HCT116 (cell line): ENCODE results near the gene CDK18. TPM values are rescaled to one million over a fixed set of nuclear protein-coding genes. Genes with fewer than 3 reads are reported as not detected.

Experiments used
- ATAC-seq: fragments of 200-7000 bp; cut with Tn5 transposase; 2 replicates; pipeline ENCODE4 v1.9.1; 2020; ENCODE audit warnings: mild to moderate bottlenecking, moderate library complexity
- BruUV-seq: library from RNA; stranded (reverse); fragments of 400-500 nt; replicated peaks from 2 replicates; lab custom pipeline; 2021; lab: Mats Ljungman, UMichigan
- CTCF ChIA-PET: fragments of 300-600 bp; sonication (Branson Sonifier 250); formaldehyde crosslinking; loops from one replicate; lab custom pipeline; 2021; ENCODE audit warnings: antibody characterized with exemption; lab: Charles Lee
- POLR2A ChIA-PET: fragments of 300-600, 350-600 bp; sonication (Branson Sonifier 250); formaldehyde crosslinking; loops from one replicate; lab custom pipeline; 2021; ENCODE audit warnings: antibody characterized with exemption; lab: Charles Lee
- RAD21 ChIA-PET, 2 experiments: fragments of 300-600 bp; sonication (Branson Sonifier 250); formaldehyde crosslinking; loops; one replicate each; lab custom pipeline; 2023; ENCODE audit warnings: low total read pairs in 2 of 2; ENCODE audit not compliant: uncharacterized antibody in 2 of 2, unreplicated experiment in 2 of 2, low non-redundant PET in 1 of 2; lab: Charles Lee
- DNase-seq: peaks from one replicate; pipeline ENCODE4 v3.0.0-alpha.2; 2010; ENCODE audit warnings: low read depth, low spot score
- H2AFZ ChIP-seq: fragments of 200-600 bp; shearing (Covaris generic), sonication (generic); 2 replicates; pipeline ENCODE4 v1.6.1; 2017; ENCODE audit warnings: low read depth, mixed run types, mixed read lengths, antibody characterized with exemption, low read length; ENCODE audit not compliant: poor library complexity, severe bottlenecking
- H3K27ac ChIP-seq: 2 replicates; pipeline ENCODE4 v1.5.1; 2012; ENCODE audit warnings: low read depth, low read length
- H3K27me3 ChIP-seq: fragments of 200-600 bp; sonication (generic); 2 replicates; pipeline ENCODE4 v1.6.1; 2016; ENCODE audit warnings: mixed run types, low read length, mixed read lengths; ENCODE audit not compliant: insufficient read depth
- H3K36me3 ChIP-seq, 2 experiments: fragments of 200-500 bp in 1 of 2; fragments of 200-600 bp in 1 of 2; sonication (Bioruptor generic) in 1 of 2; sonication (generic) in 1 of 2; 2 replicates each; pipeline versions ENCODE4 v1.5.1 to v1.6.1; 2014 to 2016; ENCODE audit warnings: low read length in 2 of 2, inconsistent platforms in 1 of 2, mixed read lengths in 1 of 2, mixed run types in 1 of 2; ENCODE audit not compliant: insufficient read depth in 2 of 2, control insufficient read depth in 1 of 2
- H3K4me1 ChIP-seq, 2 experiments: fragments of 200-600 bp in 1 of 2; sonication (generic) in 1 of 2; 2 replicates each; pipeline versions ENCODE4 v1.5.1 to v1.6.1; 2012 to 2017; ENCODE audit warnings: low read length in 2 of 2, inconsistent platforms in 1 of 2, mild to moderate bottlenecking in 1 of 2, mixed read lengths in 1 of 2, mixed run types in 1 of 2, moderate library complexity in 1 of 2; ENCODE audit not compliant: insufficient read depth in 2 of 2, control insufficient read depth in 1 of 2
- H3K4me2 ChIP-seq: fragments of 200-600 bp; sonication (generic); 2 replicates; pipeline ENCODE4 v1.6.1; 2017; ENCODE audit warnings: mixed run types, low read length, mixed read lengths
- H3K4me3 ChIP-seq, 2 experiments: fragments of 200-600 bp in 1 of 2; sonication (generic) in 1 of 2; replicated peaks in 1 of 2; 2 replicates each; pipeline ENCODE4 v1.5.1; 2011 to 2016; ENCODE audit warnings: low read length in 2 of 2, control low read depth in 1 of 2, low read depth in 1 of 2, mild to moderate bottlenecking in 1 of 2, mixed read lengths in 1 of 2, mixed run types in 1 of 2
- H3K79me2 ChIP-seq: fragments of 200-600 bp; sonication (generic); 2 replicates; pipeline ENCODE4 v1.6.1; 2017; ENCODE audit warnings: mild to moderate bottlenecking, mixed run types, low read length, moderate library complexity, mixed read lengths; ENCODE audit not compliant: insufficient read depth
- H3K9ac ChIP-seq: fragments of 200-600 bp; sonication (generic); 2 replicates; pipeline ENCODE4 v1.6.1; 2016; ENCODE audit warnings: low read length, mixed read lengths
- H3K9me2 ChIP-seq: fragments of 200-600 bp; sonication (generic), shearing (Covaris generic); 2 replicates; pipeline ENCODE4 v1.6.1; 2017; ENCODE audit warnings: mixed run types, mild to moderate bottlenecking, moderate library complexity; ENCODE audit not compliant: insufficient read depth
- H3K9me3 ChIP-seq, 2 experiments: fragments of 200-500 bp in 1 of 2; fragments of 200-600 bp in 1 of 2; sonication (Bioruptor generic) in 1 of 2; sonication (generic) in 1 of 2; 2 replicates each; pipeline ENCODE4 v1.6.1; 2014 to 2017; ENCODE audit warnings: low read length in 2 of 2, mixed read lengths in 2 of 2, inconsistent platforms in 1 of 2, low read depth in 1 of 2, mild to moderate bottlenecking in 1 of 2, mixed run types in 1 of 2, moderate library complexity in 1 of 2; ENCODE audit not compliant: control insufficient read depth in 1 of 2, insufficient read depth in 1 of 2
- H4K20me1 ChIP-seq: fragments of 200-600 bp; sonication (generic), shearing (Covaris generic); 2 replicates; pipeline ENCODE4 v1.6.1; 2017; ENCODE audit warnings: mixed run types, mild to moderate bottlenecking, moderate library complexity; ENCODE audit not compliant: insufficient read depth
- CBX3 ChIP-seq: IDR thresholded peaks from 2 replicates; pipeline ENCODE4 v1.6.1; 2012; ENCODE audit warnings: low read depth
- CEBPB ChIP-seq: IDR thresholded peaks from 2 replicates; pipeline ENCODE4 v1.6.1; 2012; ENCODE audit warnings: low read depth
- EGR1 ChIP-seq: IDR thresholded peaks from 2 replicates; pipeline ENCODE4 v1.6.1; 2012; ENCODE audit warnings: low read depth
- ELF1 ChIP-seq: IDR thresholded peaks from 2 replicates; pipeline ENCODE4 v1.6.1; 2012; ENCODE audit warnings: low read depth, borderline replicate concordance
- EZH2phosphoT487 ChIP-seq: fragments of 200-600 bp; IDR thresholded peaks from 2 replicates; pipeline ENCODE4 v1.6.1; 2018; ENCODE audit warnings: antibody characterized with exemption, borderline replicate concordance
- JUND ChIP-seq: IDR thresholded peaks from 2 replicates; pipeline ENCODE4 v1.6.1; 2012
- MAX ChIP-seq: IDR thresholded peaks from 2 replicates; pipeline ENCODE4 v1.6.1; 2012
- POLR2A ChIP-seq: IDR thresholded peaks from 2 replicates; pipeline ENCODE4 v1.7.0; 2011; ENCODE audit warnings: borderline replicate concordance; ENCODE audit not compliant: insufficient read depth, insufficient read length; ENCODE audit errors: extremely low read depth
- RAD21 ChIP-seq: IDR thresholded peaks from 2 replicates; pipeline ENCODE4 v1.6.1; 2012; ENCODE audit warnings: low read depth, mild to moderate bottlenecking
- SIN3A ChIP-seq: IDR thresholded peaks from 2 replicates; pipeline ENCODE4 v1.6.1; 2012; ENCODE audit warnings: low read depth
- SP1 ChIP-seq: IDR thresholded peaks from 2 replicates; pipeline ENCODE4 v1.6.1; 2012; ENCODE audit warnings: low read depth
- SRF ChIP-seq: IDR thresholded peaks from 2 replicates; pipeline ENCODE4 v1.6.1; 2012; ENCODE audit warnings: low read depth
- TCF7L2 ChIP-seq: IDR thresholded peaks from 2 replicates; pipeline ENCODE4 v1.7.0; 2011; ENCODE audit warnings: borderline replicate concordance, inconsistent platforms; ENCODE audit not compliant: insufficient read depth, insufficient read length; ENCODE audit errors: extremely low read depth
- YY1 ChIP-seq: IDR thresholded peaks from 2 replicates; pipeline ENCODE4 v1.6.1; 2011; ENCODE audit warnings: low read length, low read depth, moderate library complexity, mild to moderate bottlenecking; ENCODE audit not compliant: insufficient replicate concordance; ENCODE audit errors: extremely low read depth
- ZNF274 ChIP-seq: fragments of 200-500 bp; sonication (Bioruptor generic); IDR thresholded peaks from 2 replicates; pipeline ENCODE4 v1.6.1; 2014; ENCODE audit warnings: mild to moderate bottlenecking, low read depth, low read length, inconsistent platforms
- intact Hi-C: fragments of 100-400 bp; cut with micrococcal nuclease; formaldehyde crosslinking; loops from 2 replicates; pipeline ENCODE4 v1.10.0; 2022
- total RNA-seq: library from RNA; stranded (reverse); gene quantifications from one replicate; pipeline ENCODE4 v1.2.1, GENCODE V29; 2021; ENCODE audit not compliant: unreplicated experiment
- TF ChIP-seq, protein P1 (sequence below): IDR thresholded peaks from 2 replicates; pipeline ENCODE4 v1.6.1; 2012
- TF ChIP-seq, protein P2 (sequence below), 3 experiments: fragments of 200-600 bp in 1 of 3; sonication (generic) in 1 of 3; IDR thresholded peaks in 2 of 3; conservative IDR thresholded peaks in 1 of 3; 2 replicates each; pipeline ENCODE4 v1.5.1; 2012 to 2017; ENCODE audit warnings: low read depth in 2 of 3, low read length in 2 of 3, antibody characterized with exemption in 1 of 3, borderline replicate concordance in 1 of 3, control low read depth in 1 of 3, mild to moderate bottlenecking in 1 of 3, mixed read lengths in 1 of 3, mixed run types in 1 of 3, moderate library complexity in 1 of 3; ENCODE audit not compliant: insufficient read depth in 1 of 3

CDK18 gene
- total RNA-seq, 1 experiment from 2014 or later: 32.0 TPM

- no peak for ATAC-seq
- DNase-seq: no peak
- TF ChIP-seq YY1 (no peak), SP1 (no peak), POLR2A (no peak), TCF7L2 (no peak), JUND (no peak), ELF1 (no peak), EZH2phosphoT487 (no peak), EGR1 (no peak), RAD21 (no peak), SIN3A (no peak), SRF (no peak), MAX (no peak), CEBPB (no peak), ZNF274 (no peak), CBX3 (no peak)
- TF ChIP-seq, protein P1, sequence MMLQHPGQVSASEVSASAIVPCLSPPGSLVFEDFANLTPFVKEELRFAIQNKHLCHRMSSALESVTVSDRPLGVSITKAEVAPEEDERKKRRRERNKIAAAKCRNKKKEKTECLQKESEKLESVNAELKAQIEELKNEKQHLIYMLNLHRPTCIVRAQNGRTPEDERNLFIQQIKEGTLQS: no peak
- TF ChIP-seq, protein P2, sequence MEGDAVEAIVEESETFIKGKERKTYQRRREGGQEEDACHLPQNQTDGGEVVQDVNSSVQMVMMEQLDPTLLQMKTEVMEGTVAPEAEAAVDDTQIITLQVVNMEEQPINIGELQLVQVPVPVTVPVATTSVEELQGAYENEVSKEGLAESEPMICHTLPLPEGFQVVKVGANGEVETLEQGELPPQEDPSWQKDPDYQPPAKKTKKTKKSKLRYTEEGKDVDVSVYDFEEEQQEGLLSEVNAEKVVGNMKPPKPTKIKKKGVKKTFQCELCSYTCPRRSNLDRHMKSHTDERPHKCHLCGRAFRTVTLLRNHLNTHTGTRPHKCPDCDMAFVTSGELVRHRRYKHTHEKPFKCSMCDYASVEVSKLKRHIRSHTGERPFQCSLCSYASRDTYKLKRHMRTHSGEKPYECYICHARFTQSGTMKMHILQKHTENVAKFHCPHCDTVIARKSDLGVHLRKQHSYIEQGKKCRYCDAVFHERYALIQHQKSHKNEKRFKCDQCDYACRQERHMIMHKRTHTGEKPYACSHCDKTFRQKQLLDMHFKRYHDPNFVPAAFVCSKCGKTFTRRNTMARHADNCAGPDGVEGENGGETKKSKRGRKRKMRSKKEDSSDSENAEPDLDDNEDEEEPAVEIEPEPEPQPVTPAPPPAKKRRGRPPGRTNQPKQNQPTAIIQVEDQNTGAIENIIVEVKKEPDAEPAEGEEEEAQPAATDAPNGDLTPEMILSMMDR (IDR thresholded peaks at IDR 0.05 in 2 of 3, conservative IDR thresholded peaks at IDR 0.05 in 1 of 3; ENCODE audit: borderline replicate concordance in 1 of 3, insufficient read depth in 1 of 3, low read depth in 2 of 3, low read length in 2 of 3): no peak
- intact Hi-C loops: loop anchor here (10.0 kb wide), 1 partner anchor 245 kb away; no protein-coding TSS in a partner anchor
- Histone ChIP-seq H3K9me2 (no peaks in the 10 kb centered on the region), H3K9me3 (no peaks in the 10 kb centered on the region), H3K4me2 (peak overlapping the region; percentile 23; the same call in 1 of the 2 replicates), H3K4me1 (peaks cover 7 to 29% of the 10 kb centered on the region in 2 experiments; a peak in 3 of 4 replicates), H3K9ac (no peak overlapping the region), H2AFZ (no peak overlapping the region), H3K27me3 (no peaks in the 10 kb centered on the region), H3K27ac (no peak overlapping the region), H3K79me2 (no peaks in the 10 kb centered on the region; the same call in 1 of the 2 replicates), H3K36me3 (no peaks in the 10 kb centered on the region), H4K20me1 (no peaks in the 10 kb centered on the region), H3K4me3 (no peak overlapping the region)
- ChIA-PET CTCF (interaction anchor here (1.2 kb wide), 1 partner anchor 34 kb away, joined by 3 read pairs; no protein-coding TSS in a partner anchor), RAD21 (no interaction called here), POLR2A (no interaction called here)
- no TSS peak for BruUV-seq
Observed at GRCh38 chr1:205519541-205520131, 15.2 kb downstream of the CDK18 start.
